Measurements from ENCODE around the gene NDUFB4. TPM values are rescaled to one million over a fixed set of nuclear protein-coding genes. Genes with fewer than 3 reads are reported as not detected.

The NDUFB4 gene
- total and polyA plus RNA-seq, 2 donors (not counting 1 experiment from before 2014, with no cell fraction given), result 68.4 to 139 TPM

DNA sequence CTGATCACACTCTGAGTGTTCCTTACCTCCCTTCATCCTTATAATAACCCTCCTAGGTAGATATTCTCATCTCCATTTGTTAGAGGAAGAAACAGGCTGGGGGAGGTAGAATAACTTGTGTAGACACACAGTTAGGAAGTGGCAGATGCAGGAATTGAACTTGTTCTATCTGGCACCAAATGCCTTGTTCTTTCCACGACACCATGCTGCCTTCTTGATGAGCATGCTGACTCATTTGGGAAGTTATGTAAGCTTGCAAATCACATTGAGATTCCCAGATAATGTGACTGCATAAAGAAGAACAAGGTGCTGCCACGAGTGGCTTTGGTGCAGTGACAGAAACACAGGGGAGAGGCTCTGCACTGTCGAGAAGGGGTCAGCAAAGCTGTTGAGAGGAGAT lies 27.5 kb upstream of the NDUFB4 start:
- Histone ChIP-seq H3K4me1 (ENCODE audit: control insufficient read depth in 2 of 2, insufficient read depth in 2 of 2, low read length in 2 of 2) (no peaks in the 10 kb centered on the region), H4K20me1 (ENCODE audit: control insufficient read depth, insufficient read depth, low read length, poor library complexity, severe bottlenecking) (no peaks in the 10 kb centered on the region), H3K27ac (ENCODE audit: low read length in 2 of 2) (no peak overlapping the region), H2AFZ (ENCODE audit: insufficient read depth, low read depth, low read length, poor library complexity, severe bottlenecking) (no peak overlapping the region), H3K4me3 (ENCODE audit: control extremely low read depth in 1 of 5, extremely low read depth in 1 of 5, insufficient read depth in 1 of 5, low read depth in 2 of 5, low read length in 4 of 5) (no peak overlapping the region), H3K9ac (ENCODE audit: low read length) (no peak overlapping the region), H3K9me3 (ENCODE audit: control extremely low read depth in 1 of 3, control insufficient read depth in 2 of 3, insufficient read depth in 1 of 3, low read length in 2 of 3) (no peaks in the 10 kb centered on the region), H3K79me2 (ENCODE audit: control insufficient read depth, insufficient read depth, low read length) (no peaks in the 10 kb centered on the region), H3K27me3 (replicated peaks in 1 of 4; ENCODE audit: control extremely low read depth in 1 of 4, control insufficient read depth in 3 of 4, insufficient read depth in 4 of 4, low read length in 3 of 4) (peaks cover 0 to 9% (median 7%) of the 10 kb centered on the region in 4 experiments), H3K36me3 (replicated peaks in 1 of 2; ENCODE audit: control extremely low read depth in 1 of 2, control insufficient read depth in 1 of 2, extremely low read depth in 1 of 2, insufficient read depth in 2 of 2, low read length in 1 of 2) (no peaks in the 10 kb centered on the region), H3K4me2 (replicated peaks; ENCODE audit: low read depth, low read length, poor library complexity, severe bottlenecking) (no peak overlapping the region)
- WGBS (ENCODE audit: insufficient coverage), result 52% methylated on average over 2 of the region's 3 CpGs
- TF ChIP-seq, protein P1, sequence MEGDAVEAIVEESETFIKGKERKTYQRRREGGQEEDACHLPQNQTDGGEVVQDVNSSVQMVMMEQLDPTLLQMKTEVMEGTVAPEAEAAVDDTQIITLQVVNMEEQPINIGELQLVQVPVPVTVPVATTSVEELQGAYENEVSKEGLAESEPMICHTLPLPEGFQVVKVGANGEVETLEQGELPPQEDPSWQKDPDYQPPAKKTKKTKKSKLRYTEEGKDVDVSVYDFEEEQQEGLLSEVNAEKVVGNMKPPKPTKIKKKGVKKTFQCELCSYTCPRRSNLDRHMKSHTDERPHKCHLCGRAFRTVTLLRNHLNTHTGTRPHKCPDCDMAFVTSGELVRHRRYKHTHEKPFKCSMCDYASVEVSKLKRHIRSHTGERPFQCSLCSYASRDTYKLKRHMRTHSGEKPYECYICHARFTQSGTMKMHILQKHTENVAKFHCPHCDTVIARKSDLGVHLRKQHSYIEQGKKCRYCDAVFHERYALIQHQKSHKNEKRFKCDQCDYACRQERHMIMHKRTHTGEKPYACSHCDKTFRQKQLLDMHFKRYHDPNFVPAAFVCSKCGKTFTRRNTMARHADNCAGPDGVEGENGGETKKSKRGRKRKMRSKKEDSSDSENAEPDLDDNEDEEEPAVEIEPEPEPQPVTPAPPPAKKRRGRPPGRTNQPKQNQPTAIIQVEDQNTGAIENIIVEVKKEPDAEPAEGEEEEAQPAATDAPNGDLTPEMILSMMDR (IDR thresholded peaks at IDR 0.05), result no peak
- TF ChIP-seq EZH2 (IDR thresholded peaks at IDR 0.05; ENCODE audit: borderline replicate concordance, insufficient read depth, low read depth, low read length, poor library complexity, severe bottlenecking), result no peak
- Mint-ChIP-seq H3K4me3 (no peak overlapping the region), H3K27me3 (peaks cover 19% of the 10 kb centered on the region), H3K27ac (no peak overlapping the region), H3K9me3 (ENCODE audit: insufficient read depth) (peaks cover 2% of the 10 kb centered on the region), H3K4me1 (no peaks in the 10 kb centered on the region)
- POLR2A ChIA-PET, result no interaction called here
- CTCF ChIA-PET, result interaction anchor here (1.9 to 11.7 kb wide), 4 partner anchors 10 to 324 kb away, joined by 6 to 126 read pairs (median 18); no protein-coding TSS in a partner anchor
- DNase-seq (no peak), ATAC-seq (ENCODE audit: low read depth) (no peak)
- intact Hi-C loops (cut with micrococcal nuclease), result no loop called here

DNA sequence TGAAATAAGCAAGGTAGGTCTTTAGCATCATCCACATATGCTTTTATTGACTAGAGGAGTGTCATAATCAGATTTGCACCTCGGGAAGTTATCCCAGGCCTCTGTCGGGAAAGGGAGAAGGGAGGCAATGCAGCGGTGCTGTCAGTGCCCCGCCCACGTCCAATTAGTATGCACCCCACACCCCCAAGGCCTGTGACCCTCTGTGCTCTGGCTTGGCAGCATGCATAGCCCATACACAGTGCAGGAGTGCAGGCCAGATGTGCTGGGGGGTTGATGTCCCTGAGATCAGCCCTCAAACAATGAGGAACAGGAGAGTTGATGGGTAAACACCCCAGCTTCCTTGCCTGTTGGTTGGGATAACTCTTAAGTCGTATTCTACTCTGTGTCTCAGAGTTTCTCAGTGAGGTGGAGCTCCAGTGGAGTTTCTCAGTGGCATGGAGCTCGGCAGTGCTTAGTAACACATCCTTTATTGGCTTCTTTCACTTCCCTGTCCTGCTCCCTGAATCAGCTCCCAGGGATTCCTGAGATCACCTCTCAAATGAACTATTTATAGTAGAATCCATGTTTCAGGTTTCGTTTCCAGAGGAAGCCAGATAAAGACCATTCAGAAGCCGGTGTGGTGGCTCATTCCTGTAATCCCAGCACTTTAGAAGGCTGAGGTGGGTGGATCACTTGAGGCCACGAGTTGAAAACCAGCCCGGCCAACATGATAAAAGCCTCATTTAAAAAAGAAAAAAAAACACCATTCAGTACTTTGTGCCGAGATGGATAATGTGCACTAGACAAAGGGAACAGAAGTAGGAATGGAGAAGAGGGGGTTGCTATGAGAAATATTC lies 26.7 kb upstream of the NDUFB4 start:
- ChIA-PET CTCF (interaction anchor here (1.0 to 11.7 kb wide), 3 partner anchors 9 to 325 kb away, joined by 4 to 126 read pairs (median 6); no protein-coding TSS in a partner anchor), POLR2A (no interaction called here)
- WGBS (ENCODE audit: insufficient coverage), result 91% methylated on average over 6 of the region's 12 CpGs
- Histone ChIP-seq H3K4me1 (ENCODE audit: control insufficient read depth in 2 of 2, insufficient read depth in 2 of 2, low read length in 2 of 2) (no peaks in the 10 kb centered on the region), H4K20me1 (ENCODE audit: control insufficient read depth, insufficient read depth, low read length, poor library complexity, severe bottlenecking) (no peaks in the 10 kb centered on the region), H3K9ac (ENCODE audit: low read length) (no peak overlapping the region), H2AFZ (ENCODE audit: insufficient read depth, low read depth, low read length, poor library complexity, severe bottlenecking) (no peak overlapping the region), H3K79me2 (ENCODE audit: control insufficient read depth, insufficient read depth, low read length) (no peaks in the 10 kb centered on the region), H3K36me3 (replicated peaks in 1 of 2; ENCODE audit: control extremely low read depth in 1 of 2, control insufficient read depth in 1 of 2, extremely low read depth in 1 of 2, insufficient read depth in 2 of 2, low read length in 1 of 2) (no peaks in the 10 kb centered on the region), H3K4me2 (replicated peaks; ENCODE audit: low read depth, low read length, poor library complexity, severe bottlenecking) (no peak overlapping the region), H3K27ac (ENCODE audit: low read length in 2 of 2) (no peak overlapping the region), H3K27me3 (replicated peaks in 1 of 4; ENCODE audit: control extremely low read depth in 1 of 4, control insufficient read depth in 3 of 4, insufficient read depth in 4 of 4, low read length in 3 of 4) (peaks cover 0 to 9% (median 7%) of the 10 kb centered on the region in 4 experiments), H3K4me3 (ENCODE audit: control extremely low read depth in 1 of 5, extremely low read depth in 1 of 5, insufficient read depth in 1 of 5, low read depth in 2 of 5, low read length in 4 of 5) (no peak overlapping the region), H3K9me3 (ENCODE audit: control extremely low read depth in 1 of 3, control insufficient read depth in 2 of 3, insufficient read depth in 1 of 3, low read length in 2 of 3) (no peaks in the 10 kb centered on the region)
- Mint-ChIP-seq H3K27ac (no peak overlapping the region), H3K4me1 (no peaks in the 10 kb centered on the region), H3K9me3 (ENCODE audit: insufficient read depth) (peaks cover 2% of the 10 kb centered on the region), H3K27me3 (peaks cover 16% of the 10 kb centered on the region), H3K4me3 (no peak overlapping the region)
- intact Hi-C loops (cut with micrococcal nuclease), result no loop called here
- TF ChIP-seq, protein P1 (IDR thresholded peaks at IDR 0.05), result no peak
- no peak for TF ChIP-seq EZH2 (IDR thresholded peaks at IDR 0.05; ENCODE audit: borderline replicate concordance, insufficient read depth, low read depth, low read length, poor library complexity, severe bottlenecking)
- no peak for ATAC-seq (ENCODE audit: low read depth)
- DNase-seq, result no peak
